A549 (cell line): ENCODE data around the gene SASH1. TPM values are rescaled to one million over a fixed set of nuclear protein-coding genes. Genes with fewer than 3 reads are reported as not detected.

Source experiments
- ATAC-seq, 2 experiments: fragments of 200-7000 bp in 1 of 2; fragments of >200 bp in 1 of 2; cut with Nextera tagmentation in 1 of 2; cut with Tn5 transposase in 1 of 2; 3 replicates each; pipeline versions ENCODE4 v1.8.0 to v1.9.1; 2018 to 2020; ENCODE audit warnings: mild to moderate bottlenecking in 1 of 2, moderate library complexity in 1 of 2
- CTCF ChIA-PET: fragments of 300-600 bp; sonication (Branson Sonifier 250); formaldehyde crosslinking; extraction: SDS; loops from one replicate; lab custom pipeline; 2021; ENCODE audit warnings: antibody characterized with exemption, inconsistent platforms; lab: Yijun Ruan, JAX
- POLR2A ChIA-PET: fragments of 350-600 bp; formaldehyde crosslinking; extraction: SDS; loops from one replicate; lab custom pipeline; 2021; ENCODE audit warnings: antibody characterized with exemption, inconsistent platforms; lab: Yijun Ruan, JAX
- DNase-seq, 2 experiments: peaks; one replicate each; pipeline versions ENCODE4 v3.0.0 to v3.0.0-alpha.2; 2011 to 2016; ENCODE audit warnings: low read depth in 1 of 2, low spot score in 1 of 2
- FAIRE-seq: peaks from 2 replicates; lab custom pipeline; 2011; peaks lifted over from hg19 to GRCh38; lab: Jason Lieb, UNC
- H3K27ac ChIP-seq, 2 experiments: fragments of >200 bp; sonication (Bioruptor Twin); formaldehyde crosslinking; 3 replicates each; pipeline ENCODE4 v1.5.1; 2016 to 2017
- H3K4me1 ChIP-seq: fragments of >200 bp; sonication (Bioruptor Twin); formaldehyde crosslinking; 3 replicates; pipeline ENCODE4 v1.6.1; 2016
- H3K4me2 ChIP-seq: fragments of >200 bp; sonication (Bioruptor Twin); formaldehyde crosslinking; 3 replicates; pipeline ENCODE4 v1.6.1; 2016
- H3K4me3 ChIP-seq: fragments of >200 bp; sonication (Bioruptor Twin); formaldehyde crosslinking; 3 replicates; pipeline ENCODE4 v1.5.1; 2016
- H3K9me3 ChIP-seq: fragments of >200 bp; sonication (Bioruptor Twin); formaldehyde crosslinking; 3 replicates; pipeline ENCODE4 v1.6.1; 2016
- CBX2 ChIP-seq: fragments of 200-600 bp; sonication (generic); IDR thresholded peaks from 2 replicates; pipeline ENCODE4 v1.6.1; 2016; ENCODE audit warnings: low read depth, mild to moderate bottlenecking, borderline replicate concordance
- CHD4 ChIP-seq: fragments of 200-600 bp; sonication (generic); IDR thresholded peaks from 2 replicates; pipeline ENCODE4 v1.6.1; 2016; ENCODE audit warnings: antibody characterized with exemption, mild to moderate bottlenecking, borderline replicate concordance
- EHF ChIP-seq: fragments of 250-450 bp; sonication (Bioruptor Pico); IDR thresholded peaks from 2 replicates; pipeline ENCODE4 v1.5.0; 2020; ENCODE audit warnings: mild to moderate bottlenecking
- EHMT2 ChIP-seq: fragments of 200-600 bp; sonication (generic); IDR thresholded peaks from 2 replicates; pipeline ENCODE4 v1.6.1; 2016; ENCODE audit warnings: antibody characterized with exemption, low read depth, mild to moderate bottlenecking, moderate library complexity
- FOSB ChIP-seq: fragments of 250-450 bp; sonication (Bioruptor Pico); IDR thresholded peaks from 2 replicates; pipeline ENCODE4 v1.5.0; 2020; ENCODE audit warnings: mild to moderate bottlenecking, moderate library complexity
- GATA3 ChIP-seq: IDR thresholded peaks from 2 replicates; pipeline ENCODE4 v1.6.1; 2012; ENCODE audit warnings: borderline replicate concordance
- HDAC2 ChIP-seq: fragments of 200-600 bp; sonication (generic); IDR thresholded peaks from 2 replicates; pipeline ENCODE4 v1.6.1; 2016
- HEYL ChIP-seq: fragments of 250-450 bp; sonication (Bioruptor Pico); IDR thresholded peaks from 2 replicates; pipeline ENCODE4 v1.8.0; 2021; ENCODE audit warnings: mild to moderate bottlenecking, moderate library complexity
- HOXB13 ChIP-seq: fragments of 250-450 bp; sonication (Bioruptor Pico); IDR thresholded peaks from 2 replicates; pipeline ENCODE4 v1.5.0; 2020; ENCODE audit warnings: low read depth, mild to moderate bottlenecking, moderate library complexity
- KDM1A ChIP-seq: fragments of 200-600 bp; sonication (generic); IDR thresholded peaks from 2 replicates; pipeline ENCODE4 v1.6.1; 2016; ENCODE audit warnings: low read depth, mild to moderate bottlenecking
- KDM5A ChIP-seq: fragments of 200-600 bp; sonication (generic); IDR thresholded peaks from 2 replicates; pipeline ENCODE4 v1.6.1; 2016; ENCODE audit warnings: antibody characterized with exemption, mild to moderate bottlenecking
- MAFK ChIP-seq: fragments of 450-650 bp; IDR thresholded peaks from 2 replicates; pipeline ENCODE4 v1.6.1; 2014; ENCODE audit not compliant: partially characterized antibody
- MYC ChIP-seq: IDR thresholded peaks from 2 replicates; pipeline ENCODE4 v1.6.1; 2012; ENCODE audit warnings: mild to moderate bottlenecking, inconsistent platforms, low read length, improper control_type of control experiment, borderline replicate concordance
- NFE2L2 ChIP-seq: fragments of 150-350 bp; conservative IDR thresholded peaks from 2 replicates; pipeline ENCODE4 v1.6.1; 2014; ENCODE audit warnings: low read length
- NR3C1 ChIP-seq: fragments of >200 bp; sonication (Bioruptor Twin); formaldehyde crosslinking; IDR thresholded peaks from 3 replicates; pipeline ENCODE4 v1.6.1; 2017
- PHF8 ChIP-seq: fragments of 200-600 bp; sonication (generic); IDR thresholded peaks from 2 replicates; pipeline ENCODE4 v1.6.1; 2016; ENCODE audit warnings: low read depth, mild to moderate bottlenecking, antibody characterized with exemption, moderate library complexity, borderline replicate concordance
- POLR2A ChIP-seq: IDR thresholded peaks from 2 replicates; pipeline ENCODE4 v1.6.1; 2012; ENCODE audit warnings: mild to moderate bottlenecking, low read length
- POLR2AphosphoS2 ChIP-seq: conservative IDR thresholded peaks from 2 replicates; pipeline ENCODE4 v1.6.1; 2012; ENCODE audit warnings: low read length, improper control_type of control experiment, inconsistent platforms
- RAD21 ChIP-seq, 2 experiments: fragments of >200 bp in 1 of 2; sonication (Bioruptor Twin) in 1 of 2; formaldehyde crosslinking in 1 of 2; IDR thresholded peaks in 1 of 2; conservative IDR thresholded peaks in 1 of 2; 2 replicates in 1 of 2; 3 replicates in 1 of 2; pipeline ENCODE4 v1.6.1; 2012 to 2018; ENCODE audit warnings: inconsistent platforms in 1 of 2
- RCOR1 ChIP-seq: fragments of 150-350 bp; IDR thresholded peaks from 2 replicates; pipeline ENCODE4 v1.6.1; 2014; ENCODE audit warnings: antibody characterized with exemption, low read length, low read depth
- SMC3 ChIP-seq: fragments of >200 bp; sonication (Bioruptor Twin); formaldehyde crosslinking; IDR thresholded peaks from 3 replicates; pipeline ENCODE4 v1.6.1; 2018; ENCODE audit warnings: inconsistent platforms
- SREBF2 ChIP-seq: fragments of 450-650 bp; IDR thresholded peaks from 2 replicates; pipeline ENCODE4 v1.6.1; 2014; ENCODE audit warnings: mild to moderate bottlenecking, moderate library complexity
- TFCP2L1 ChIP-seq: fragments of 250-450 bp; sonication (Bioruptor Pico); IDR thresholded peaks from 2 replicates; pipeline ENCODE4 v1.5.0; 2021; ENCODE audit warnings: mild to moderate bottlenecking
- TP53 ChIP-seq: fragments of 250-450 bp; sonication (Bioruptor Pico); IDR thresholded peaks from 2 replicates; pipeline ENCODE4 v1.5.0; 2021; ENCODE audit warnings: mild to moderate bottlenecking, moderate library complexity
- ZFP36 ChIP-seq: fragments of 450-650 bp; IDR thresholded peaks from 2 replicates; pipeline ENCODE4 v1.6.1; 2014; ENCODE audit warnings: borderline replicate concordance; ENCODE audit not compliant: partially characterized antibody
- WGBS: methylation state at CpG from one replicate; pipeline ENCODE4 v1.1.6; 2017; ENCODE audit errors: missing lambda C conversion rate; 5-methylcytosine and 5-hydroxymethylcytosine counted together
- polyA plus RNA-seq, 4 experiments: library from polyadenylated mRNA; depleted of rRNA in 3 of 4; stranded (reverse); fragments of >200 nt; fragmentation: RNase III in 1 of 4; extraction: RNeasy Plus Mini Kit Qiagen cat#74134 plus additional on column Dnase treatment in 1 of 4; gene quantifications; 2 replicates in 3 of 4; 3 replicates in 1 of 4; pipeline ENCODE4 v1.2.3, GENCODE V29; 2011 to 2017
- TF ChIP-seq, protein P1 (sequence below): IDR thresholded peaks from 2 replicates; pipeline ENCODE4 v1.6.1; 2012
- TF ChIP-seq, protein P2 (sequence below): fragments of >200 bp; sonication (Bioruptor Twin); formaldehyde crosslinking; IDR thresholded peaks from 2 replicates; pipeline ENCODE4 v1.6.1; 2016
- TF ChIP-seq, protein P3 (sequence below): fragments of >200 bp; sonication (Bioruptor Twin); formaldehyde crosslinking; IDR thresholded peaks from 3 replicates; pipeline ENCODE4 v1.5.1; 2016
- TF ChIP-seq, protein P4 (sequence below): IDR thresholded peaks from 2 replicates; pipeline ENCODE4 v1.6.1; 2012; ENCODE audit warnings: low read depth, borderline replicate concordance
- TF ChIP-seq, protein P5 (sequence below): fragments of 150-350 bp; IDR thresholded peaks from 2 replicates; pipeline ENCODE4 v1.6.1; 2014; ENCODE audit warnings: low read depth, mild to moderate bottlenecking, low read length

Gene SASH1
- polyA plus RNA-seq, 2 of the 4 experiments (the other 2 are of a cell fraction) = 2.5 to 3.0 TPM

DNA sequence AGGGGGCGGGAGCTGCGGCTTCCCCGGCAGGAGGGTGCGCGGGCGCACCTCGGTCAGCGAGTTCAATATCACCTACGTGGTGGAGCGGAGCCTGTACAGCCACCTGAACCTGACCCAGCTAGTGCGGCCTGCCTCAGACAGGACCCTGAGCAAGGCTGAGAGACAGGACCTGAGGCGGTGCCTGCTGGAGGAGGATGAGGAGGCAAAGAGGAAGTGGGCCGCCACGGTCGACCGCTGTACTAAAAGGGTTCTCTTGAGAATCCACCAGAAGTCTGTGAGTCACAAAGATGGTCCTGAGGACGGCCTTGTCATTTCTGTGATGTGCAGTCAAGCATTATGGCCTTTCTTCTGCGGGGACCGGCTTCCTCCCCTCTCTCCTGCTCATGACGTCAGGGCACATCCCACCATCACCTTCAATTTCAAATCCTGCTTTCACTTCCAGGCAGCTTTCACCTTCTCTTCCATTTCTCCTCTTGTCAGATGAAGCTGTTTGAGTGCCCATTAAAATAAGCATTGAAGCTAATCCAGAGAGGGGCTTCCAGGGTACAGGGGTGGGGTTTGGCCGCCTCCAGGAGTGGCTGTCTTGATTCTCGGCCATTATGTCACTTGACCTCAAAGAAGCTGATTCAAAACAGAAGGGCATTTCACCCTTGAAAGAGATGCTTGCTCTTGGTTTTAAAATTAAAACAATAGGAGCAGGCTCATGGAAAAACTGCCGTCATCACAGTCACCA lies 177.6 kb downstream of the SASH1 start:
- Histone ChIP-seq H3K9me3 (no peaks in the 10 kb centered on the region), H3K4me3 (no peak overlapping the region), H3K4me1 (no peaks in the 10 kb centered on the region), H3K27ac (no peak overlapping the region), H3K4me2 (no peak overlapping the region)
- no peak for ATAC-seq
- WGBS = 93% methylated on average over 23 of the region's 23 CpGs
- no peak for DNase-seq
- no peak for FAIRE-seq
- TF ChIP-seq, protein P1, sequence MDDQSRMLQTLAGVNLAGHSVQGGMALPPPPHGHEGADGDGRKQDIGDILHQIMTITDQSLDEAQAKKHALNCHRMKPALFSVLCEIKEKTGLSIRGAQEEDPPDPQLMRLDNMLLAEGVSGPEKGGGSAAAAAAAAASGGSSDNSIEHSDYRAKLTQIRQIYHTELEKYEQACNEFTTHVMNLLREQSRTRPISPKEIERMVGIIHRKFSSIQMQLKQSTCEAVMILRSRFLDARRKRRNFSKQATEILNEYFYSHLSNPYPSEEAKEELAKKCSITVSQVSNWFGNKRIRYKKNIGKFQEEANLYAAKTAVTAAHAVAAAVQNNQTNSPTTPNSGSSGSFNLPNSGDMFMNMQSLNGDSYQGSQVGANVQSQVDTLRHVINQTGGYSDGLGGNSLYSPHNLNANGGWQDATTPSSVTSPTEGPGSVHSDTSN = no peak
- TF ChIP-seq ZFP36 (no peak), MAFK (no peak), HDAC2 (no peak), HEYL (CRISPR knock-in tag) (no peak), CBX2 (no peak), TFCP2L1 (CRISPR knock-in tag) (no peak), MYC (no peak), RAD21 (conservative IDR thresholded peaks at IDR 0.05 in 1 of 2, IDR thresholded peaks at IDR 0.05 in 1 of 2) (no peak), FOSB (no peak), EHMT2 (no peak), KDM1A (no peak), TP53 (no peak), RCOR1 (no peak), SREBF2 (no peak), NR3C1 (no peak), POLR2AphosphoS2 (no peak), POLR2A (no peak)
- TF ChIP-seq, protein P2, sequence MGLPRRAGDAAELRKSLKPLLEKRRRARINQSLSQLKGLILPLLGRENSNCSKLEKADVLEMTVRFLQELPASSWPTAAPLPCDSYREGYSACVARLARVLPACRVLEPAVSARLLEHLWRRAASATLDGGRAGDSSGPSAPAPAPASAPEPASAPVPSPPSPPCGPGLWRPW = no peak
- TF ChIP-seq, protein P3, sequence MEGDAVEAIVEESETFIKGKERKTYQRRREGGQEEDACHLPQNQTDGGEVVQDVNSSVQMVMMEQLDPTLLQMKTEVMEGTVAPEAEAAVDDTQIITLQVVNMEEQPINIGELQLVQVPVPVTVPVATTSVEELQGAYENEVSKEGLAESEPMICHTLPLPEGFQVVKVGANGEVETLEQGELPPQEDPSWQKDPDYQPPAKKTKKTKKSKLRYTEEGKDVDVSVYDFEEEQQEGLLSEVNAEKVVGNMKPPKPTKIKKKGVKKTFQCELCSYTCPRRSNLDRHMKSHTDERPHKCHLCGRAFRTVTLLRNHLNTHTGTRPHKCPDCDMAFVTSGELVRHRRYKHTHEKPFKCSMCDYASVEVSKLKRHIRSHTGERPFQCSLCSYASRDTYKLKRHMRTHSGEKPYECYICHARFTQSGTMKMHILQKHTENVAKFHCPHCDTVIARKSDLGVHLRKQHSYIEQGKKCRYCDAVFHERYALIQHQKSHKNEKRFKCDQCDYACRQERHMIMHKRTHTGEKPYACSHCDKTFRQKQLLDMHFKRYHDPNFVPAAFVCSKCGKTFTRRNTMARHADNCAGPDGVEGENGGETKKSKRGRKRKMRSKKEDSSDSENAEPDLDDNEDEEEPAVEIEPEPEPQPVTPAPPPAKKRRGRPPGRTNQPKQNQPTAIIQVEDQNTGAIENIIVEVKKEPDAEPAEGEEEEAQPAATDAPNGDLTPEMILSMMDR = no peak
- CTCF ChIA-PET = no interaction called here
- POLR2A ChIA-PET = no interaction called here

DNA sequence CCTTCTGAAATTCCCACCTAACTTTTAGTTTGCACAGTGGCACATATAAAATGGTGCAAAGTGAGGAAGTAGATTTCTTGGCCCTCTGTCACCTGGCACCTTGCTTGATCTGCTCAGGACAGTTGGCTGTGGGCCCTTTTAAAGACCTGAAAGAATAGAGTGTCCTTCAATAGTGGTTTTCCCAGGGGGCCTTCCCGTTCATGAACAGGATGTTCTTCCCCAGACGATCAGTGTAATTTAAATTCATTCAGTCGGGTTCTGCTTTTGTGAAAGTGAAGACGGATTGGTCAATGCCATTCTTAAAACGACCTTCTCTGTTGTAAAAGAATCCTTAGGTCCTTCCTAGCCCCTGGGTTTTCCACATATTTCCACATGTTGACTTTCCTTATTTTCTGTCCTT lies 178.5 kb downstream of the SASH1 start:
- Histone ChIP-seq H3K9me3 (no peaks in the 10 kb centered on the region), H3K4me2 (no peak overlapping the region), H3K4me1 (no peaks in the 10 kb centered on the region), H3K27ac (no peak overlapping the region), H3K4me3 (no peak overlapping the region)
- no peak for FAIRE-seq
- CTCF ChIA-PET = no interaction called here
- ATAC-seq = no peak
- WGBS = 83% methylated on average over 5 of the region's 5 CpGs
- POLR2A ChIA-PET = no interaction called here
- DNase-seq = no peak
- no peak for TF ChIP-seq HOXB13
- TF ChIP-seq CHD4 = no peak
- TF ChIP-seq NR3C1 = no peak
- TF ChIP-seq KDM5A = no peak
- no peak for TF ChIP-seq EHF
- TF ChIP-seq NFE2L2 = no peak
- TF ChIP-seq PHF8 = no peak
- TF ChIP-seq, protein P4, sequence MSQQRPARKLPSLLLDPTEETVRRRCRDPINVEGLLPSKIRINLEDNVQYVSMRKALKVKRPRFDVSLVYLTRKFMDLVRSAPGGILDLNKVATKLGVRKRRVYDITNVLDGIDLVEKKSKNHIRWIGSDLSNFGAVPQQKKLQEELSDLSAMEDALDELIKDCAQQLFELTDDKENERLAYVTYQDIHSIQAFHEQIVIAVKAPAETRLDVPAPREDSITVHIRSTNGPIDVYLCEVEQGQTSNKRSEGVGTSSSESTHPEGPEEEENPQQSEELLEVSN = no peak
- TF ChIP-seq GATA3 = no peak
- TF ChIP-seq, protein P2 = no peak
- no peak for TF ChIP-seq TFCP2L1 (CRISPR knock-in tag)
- TF ChIP-seq SMC3 = no peak
- no peak for TF ChIP-seq HDAC2
- TF ChIP-seq MYC = no peak
- TF ChIP-seq, protein P5, sequence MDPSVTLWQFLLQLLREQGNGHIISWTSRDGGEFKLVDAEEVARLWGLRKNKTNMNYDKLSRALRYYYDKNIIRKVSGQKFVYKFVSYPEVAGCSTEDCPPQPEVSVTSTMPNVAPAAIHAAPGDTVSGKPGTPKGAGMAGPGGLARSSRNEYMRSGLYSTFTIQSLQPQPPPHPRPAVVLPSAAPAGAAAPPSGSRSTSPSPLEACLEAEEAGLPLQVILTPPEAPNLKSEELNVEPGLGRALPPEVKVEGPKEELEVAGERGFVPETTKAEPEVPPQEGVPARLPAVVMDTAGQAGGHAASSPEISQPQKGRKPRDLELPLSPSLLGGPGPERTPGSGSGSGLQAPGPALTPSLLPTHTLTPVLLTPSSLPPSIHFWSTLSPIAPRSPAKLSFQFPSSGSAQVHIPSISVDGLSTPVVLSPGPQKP = no peak
